Measurements from ENCODE around the gene RTF1.

RTF1 gene

GRCh38 chr15:41487802-41488201 lies 70.9 kb downstream of the RTF1 start:
- peak; percentile 78; the same call in 1 of the 2 replicates for TF ChIP-seq ZNF18 (tag by site-specific recombination; IDR thresholded peaks at IDR 0.05)
- TF ChIP-seq ZFHX2 (tag by site-specific recombination; conservative IDR thresholded peaks at IDR 0.05), result peak; percentile 99
- no peak for TF ChIP-seq BCL11B (tag by site-specific recombination; IDR thresholded peaks at IDR 0.05; ENCODE audit: low read depth)
- TF ChIP-seq PRDM6 (tag by site-specific recombination; IDR thresholded peaks at IDR 0.05), result no peak
- 0 out of 2 replicates have a peak, but pooled peaks have one; percentile 49 for TF ChIP-seq ZNF488 (tag by site-specific recombination; IDR thresholded peaks at IDR 0.05)
- peak; percentile 99 for TF ChIP-seq EGR2 (tag by site-specific recombination; IDR thresholded peaks at IDR 0.05; ENCODE audit: low read depth)
- peak; percentile 19; the same call in 1 of the 2 replicates for TF ChIP-seq KLF1 (tag by site-specific recombination; IDR thresholded peaks at IDR 0.05)
- TF ChIP-seq KLF9 (tag by site-specific recombination; IDR thresholded peaks at IDR 0.05; ENCODE audit: low read depth), result peak; percentile 75
- Histone ChIP-seq H3K9me3 (ENCODE audit: control insufficient read depth, insufficient read depth, low read depth, low read length) (no peaks in the 10 kb centered on the region), H3K36me3 (ENCODE audit: control insufficient read depth in 2 of 2, insufficient read depth in 1 of 2, low read length in 2 of 2) (peaks cover 0 to 10% of the 10 kb centered on the region in 2 experiments; a peak in 1 of 3 replicates), H3K4me1 (ENCODE audit: control insufficient read depth, insufficient read depth, low read length) (no peaks in the 10 kb centered on the region), H3K27ac (ENCODE audit: extremely low read depth, low read depth, low read length) (no peak overlapping the region), H3K4me3 (ENCODE audit: low read depth, low read length) (no peak overlapping the region)
- ChIA-PET POLR2A (no interaction called here), CTCF (no interaction called here)

- Histone ChIP-seq H3K9me3 (ENCODE audit: control insufficient read depth, insufficient read depth, low read depth, low read length) (no peaks in the 10 kb centered on the region), H3K27ac (ENCODE audit: extremely low read depth, low read depth, low read length) (no peak overlapping the region), H3K36me3 (ENCODE audit: control insufficient read depth in 2 of 2, insufficient read depth in 1 of 2, low read length in 2 of 2) (peaks cover 0 to 3% of the 10 kb centered on the region in 2 experiments; a peak in 1 of 3 replicates), H3K4me1 (ENCODE audit: control insufficient read depth, insufficient read depth, low read length) (no peaks in the 10 kb centered on the region), H3K4me3 (ENCODE audit: low read depth, low read length) (no peak overlapping the region)
- POLR2A ChIA-PET, result interaction anchor here (0.7 kb wide), 1 partner anchor 17 kb away, joined by 4 read pairs; no protein-coding TSS in a partner anchor
- CTCF ChIA-PET, result interaction anchor here (0.7 kb wide), 1 partner anchor 459 kb away, joined by 5 read pairs; no protein-coding TSS in a partner anchor
- no peak for TF ChIP-seq ZNF214 (tag by site-specific recombination; IDR thresholded peaks at IDR 0.05; ENCODE audit: borderline replicate concordance)
Measured at GRCh38 chr15:41489641-41490040, 72.7 kb downstream of the RTF1 start.

GRCh38 chr15:41490355-41490754 lies 73.5 kb downstream of the RTF1 start:
- Histone ChIP-seq H3K36me3 (ENCODE audit: control insufficient read depth in 2 of 2, insufficient read depth in 1 of 2, low read length in 2 of 2) (peaks cover 0 to 3% of the 10 kb centered on the region in 2 experiments; a peak in 1 of 3 replicates), H3K27ac (ENCODE audit: extremely low read depth, low read depth, low read length) (no peak overlapping the region), H3K4me1 (ENCODE audit: control insufficient read depth, insufficient read depth, low read length) (no peaks in the 10 kb centered on the region), H3K4me3 (ENCODE audit: low read depth, low read length) (no peak overlapping the region), H3K9me3 (ENCODE audit: control insufficient read depth, insufficient read depth, low read depth, low read length) (no peaks in the 10 kb centered on the region)
- ChIA-PET CTCF (interaction anchor here (0.7 to 0.9 kb wide), 2 partner anchors 24 to 458 kb away, joined by 4 to 5 read pairs; no protein-coding TSS in a partner anchor), POLR2A (interaction anchor here (0.7 kb wide), 2 partner anchors 17 to 23 kb away, joined by 3 to 4 read pairs; no protein-coding TSS in a partner anchor)
- TF ChIP-seq ZFHX2 (tag by site-specific recombination; conservative IDR thresholded peaks at IDR 0.05) (no peak), ZNF660 (tag by site-specific recombination; IDR thresholded peaks at IDR 0.05) (peak; percentile 62; the same call in 1 of the 2 replicates), ZNF529 (tag by site-specific recombination; IDR thresholded peaks at IDR 0.05; ENCODE audit: insufficient replicate concordance) (no peak), ZNF776 (tag by site-specific recombination; IDR thresholded peaks at IDR 0.05; ENCODE audit: borderline replicate concordance) (no peak), TSHZ1 (tag by site-specific recombination; IDR thresholded peaks at IDR 0.05; ENCODE audit: borderline replicate concordance) (no peak), REST (tag by site-specific recombination; IDR thresholded peaks at IDR 0.05) (no peak), ZNF624 (tag by site-specific recombination; IDR thresholded peaks at IDR 0.05) (no peak), ZNF292 (tag by site-specific recombination; IDR thresholded peaks at IDR 0.05; ENCODE audit: borderline replicate concordance, low read depth) (no peak), ZNF155 (tag by site-specific recombination; IDR thresholded peaks at IDR 0.05) (no peak), ZNF768 (tag by site-specific recombination; IDR thresholded peaks at IDR 0.05) (no peak), ZNF394 (tag by site-specific recombination; IDR thresholded peaks at IDR 0.05; ENCODE audit: borderline replicate concordance) (peak; percentile 46; the same call in 1 of the 2 replicates)

Data from HEK293 (cell line).